ENCODE data around the gene CENPL.
"Not testable (repeated sequence)": the region's sequence is repeated elsewhere in the genome, so short reads cannot be mapped to it uniquely, and the experiment has no call there.

Gene CENPL

DNA sequence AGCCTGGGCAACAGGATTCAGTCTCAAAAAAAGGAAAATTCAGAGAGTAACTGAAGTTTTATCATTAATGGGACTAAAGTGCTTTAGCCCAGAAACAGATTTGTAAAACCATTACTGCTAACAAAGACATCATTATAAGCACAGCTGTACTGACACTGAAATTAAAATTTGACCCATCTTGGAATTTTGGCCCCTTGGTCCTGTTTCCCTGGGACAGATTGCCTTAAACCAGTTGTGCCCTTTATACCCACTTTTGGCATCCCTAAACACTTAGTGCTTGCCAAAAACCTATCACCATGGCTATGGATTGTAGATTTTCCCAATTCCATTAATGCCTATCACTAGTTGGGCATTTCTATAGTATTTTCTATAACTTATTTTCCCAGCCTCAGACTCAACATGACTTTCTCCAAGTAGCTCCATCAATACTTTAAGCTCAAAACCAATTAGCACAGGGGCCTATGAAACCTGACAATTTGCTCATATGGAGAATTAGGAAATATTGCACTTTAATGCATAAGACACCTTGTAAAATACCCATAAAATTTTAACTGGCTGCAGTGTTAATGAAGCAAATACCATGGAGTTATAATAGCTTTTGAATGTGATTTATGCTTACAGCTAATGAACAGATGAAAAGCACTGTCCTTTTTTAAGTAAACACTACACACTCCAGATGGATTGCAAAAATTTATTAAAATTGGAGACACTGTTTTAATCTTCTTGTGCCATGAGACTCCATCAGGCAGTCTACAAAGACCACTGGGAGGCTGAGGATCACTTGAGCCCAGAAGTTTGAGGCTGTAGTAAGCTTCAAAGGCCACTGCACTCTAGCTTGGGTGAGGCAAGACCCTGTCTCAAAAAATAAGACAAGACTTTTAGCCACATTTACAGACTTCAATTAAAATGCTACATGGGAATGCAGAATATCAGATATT, 38.8 kb upstream of the CENPL start:
- peak; percentile 8 for DNase-seq (ENCODE audit: low read depth)
- peak overlapping the region; percentile 83 for H3K4me3 ChIP-seq (ENCODE audit: low read depth, low read length)
- TF ChIP-seq, protein P1, sequence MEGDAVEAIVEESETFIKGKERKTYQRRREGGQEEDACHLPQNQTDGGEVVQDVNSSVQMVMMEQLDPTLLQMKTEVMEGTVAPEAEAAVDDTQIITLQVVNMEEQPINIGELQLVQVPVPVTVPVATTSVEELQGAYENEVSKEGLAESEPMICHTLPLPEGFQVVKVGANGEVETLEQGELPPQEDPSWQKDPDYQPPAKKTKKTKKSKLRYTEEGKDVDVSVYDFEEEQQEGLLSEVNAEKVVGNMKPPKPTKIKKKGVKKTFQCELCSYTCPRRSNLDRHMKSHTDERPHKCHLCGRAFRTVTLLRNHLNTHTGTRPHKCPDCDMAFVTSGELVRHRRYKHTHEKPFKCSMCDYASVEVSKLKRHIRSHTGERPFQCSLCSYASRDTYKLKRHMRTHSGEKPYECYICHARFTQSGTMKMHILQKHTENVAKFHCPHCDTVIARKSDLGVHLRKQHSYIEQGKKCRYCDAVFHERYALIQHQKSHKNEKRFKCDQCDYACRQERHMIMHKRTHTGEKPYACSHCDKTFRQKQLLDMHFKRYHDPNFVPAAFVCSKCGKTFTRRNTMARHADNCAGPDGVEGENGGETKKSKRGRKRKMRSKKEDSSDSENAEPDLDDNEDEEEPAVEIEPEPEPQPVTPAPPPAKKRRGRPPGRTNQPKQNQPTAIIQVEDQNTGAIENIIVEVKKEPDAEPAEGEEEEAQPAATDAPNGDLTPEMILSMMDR (IDR thresholded peaks at IDR 0.05; ENCODE audit: insufficient read depth, low read depth, low read length, missing control alignments): no peak

DNA sequence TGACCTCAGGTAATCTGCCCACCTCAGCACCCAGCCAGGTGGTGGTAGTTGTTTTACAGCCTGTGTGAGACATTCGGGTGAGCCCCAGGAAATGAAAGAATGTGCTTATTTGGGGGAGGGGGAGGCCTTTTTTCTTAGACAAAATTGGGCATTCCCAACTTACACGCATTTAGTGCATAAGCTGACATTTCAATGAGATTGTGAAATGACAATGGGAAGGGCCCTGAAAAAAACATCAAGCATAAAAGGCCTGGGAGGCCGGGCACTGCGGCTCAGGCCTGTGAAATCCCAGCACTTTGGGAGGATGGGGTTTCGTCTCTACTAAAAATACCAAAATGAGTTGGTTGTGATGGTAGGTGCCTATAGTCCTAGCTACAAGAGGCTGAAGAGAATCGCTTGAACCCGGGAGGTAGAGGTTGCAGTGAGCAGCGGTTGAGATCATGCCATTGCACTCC, 38.1 kb upstream of the CENPL start:
- peak; percentile 52 for DNase-seq (ENCODE audit: low read depth)
- TF ChIP-seq, protein P1 (IDR thresholded peaks at IDR 0.05; ENCODE audit: insufficient read depth, low read depth, low read length, missing control alignments): no peak
- H3K4me3 ChIP-seq (ENCODE audit: low read depth, low read length): no peak overlapping the region

DNA sequence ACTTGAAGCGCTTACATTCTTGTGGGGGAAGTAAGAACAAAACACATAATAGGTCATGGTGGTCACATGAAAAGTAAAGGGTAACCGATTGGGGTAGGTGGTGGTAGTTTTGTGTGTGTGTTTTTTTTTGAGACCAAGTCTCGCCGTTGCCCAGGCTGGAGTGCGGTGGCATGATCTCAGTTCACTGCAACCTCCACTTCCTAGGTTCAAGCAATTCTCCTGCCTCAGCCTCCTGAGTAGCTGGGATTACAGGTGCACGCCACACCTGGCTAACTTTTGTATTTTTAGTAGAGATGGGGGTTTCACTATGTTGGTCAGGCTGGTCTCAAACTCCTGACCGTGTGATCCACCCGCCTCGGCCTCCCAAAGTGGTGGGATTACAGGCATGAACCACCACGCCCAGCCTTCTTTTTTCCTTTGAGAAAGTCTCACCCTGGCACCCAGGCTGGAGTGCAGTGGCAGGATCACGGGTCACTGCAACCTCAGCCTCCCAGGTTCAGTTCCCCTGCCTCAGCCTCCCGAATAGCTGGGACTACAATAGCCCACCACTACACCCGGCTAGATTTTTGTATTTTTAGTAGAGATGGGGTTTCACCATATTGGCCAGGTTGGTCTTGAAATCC, 37.6 kb upstream of the CENPL start:
- DNase-seq (ENCODE audit: low read depth): peak; percentile 67
- H3K4me3 ChIP-seq (ENCODE audit: low read depth, low read length): not testable (repeated sequence)

DNA sequence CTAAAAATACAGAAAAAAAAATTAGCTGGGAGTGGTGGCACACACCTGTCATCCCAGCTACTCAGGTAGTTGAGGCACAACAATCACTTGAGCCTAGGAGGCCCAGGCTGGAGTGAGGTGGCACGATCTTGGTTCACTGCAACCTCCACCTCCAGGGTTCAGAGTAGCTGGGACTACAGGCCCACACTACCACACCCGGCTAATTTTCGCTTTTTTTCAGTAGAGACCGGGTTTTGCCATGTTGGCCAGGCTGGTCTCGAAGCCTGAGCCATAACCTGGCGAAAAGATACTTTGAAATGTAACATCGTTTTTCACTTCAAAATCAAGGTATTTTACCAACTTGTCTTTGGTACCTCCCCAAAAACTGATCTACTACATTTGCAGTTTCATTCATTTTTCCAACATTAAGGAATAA, 37.1 kb upstream of the CENPL start:
- DNase-seq (ENCODE audit: low read depth): peak; percentile 70
- no peak overlapping the region for H3K4me3 ChIP-seq (ENCODE audit: low read depth, low read length)
- TF ChIP-seq, protein P1 (IDR thresholded peaks at IDR 0.05; ENCODE audit: insufficient read depth, low read depth, low read length, missing control alignments): no peak

DNA sequence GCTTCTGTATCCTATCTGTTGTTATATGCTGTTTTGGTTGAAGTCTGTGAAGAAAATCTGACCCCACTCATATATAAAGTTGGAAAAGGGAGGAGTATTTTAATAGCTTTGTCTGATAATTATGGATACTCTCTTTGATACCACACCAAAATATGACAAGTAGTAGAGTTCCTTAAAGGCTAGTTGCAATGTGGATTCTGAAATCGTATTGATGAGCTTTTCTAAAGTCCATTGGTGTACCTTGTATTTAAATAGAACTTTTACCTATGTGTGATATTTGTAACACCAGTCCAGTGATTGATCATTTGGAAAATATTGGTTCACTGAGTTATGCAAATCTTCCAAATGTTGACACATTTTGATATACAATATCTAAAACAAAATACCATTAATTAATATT, 35.4 kb upstream of the CENPL start:
- TF ChIP-seq, protein P1 (IDR thresholded peaks at IDR 0.05; ENCODE audit: insufficient read depth, low read depth, low read length, missing control alignments): no peak

DNA sequence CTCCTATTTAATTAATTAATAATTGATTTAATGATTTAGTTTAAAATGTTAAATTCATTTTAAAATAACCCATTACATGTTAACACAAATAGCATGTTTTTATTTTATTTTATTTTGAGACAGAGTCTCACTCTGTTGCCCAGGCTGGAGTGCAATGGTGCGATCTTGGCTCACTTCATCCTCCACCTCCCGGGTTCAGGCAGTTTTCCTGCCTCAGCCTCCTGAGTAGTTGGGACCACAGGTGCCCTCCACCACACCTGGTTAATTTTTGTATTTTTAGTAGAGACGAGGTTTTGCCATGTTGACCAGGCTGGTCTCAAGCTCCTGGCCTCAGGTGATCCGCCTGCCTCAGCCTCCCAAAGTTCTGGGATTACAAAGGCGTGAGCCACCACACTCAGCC, 34.9 kb upstream of the CENPL start:
- not testable (repeated sequence) for DNase-seq (ENCODE audit: low read depth); H3K4me3 ChIP-seq (ENCODE audit: low read depth, low read length)

More for the DNA sequence above, 35.4 kb upstream of the CENPL start:
- DNase-seq (ENCODE audit: low read depth): no peak
- no peak overlapping the region for H3K4me3 ChIP-seq (ENCODE audit: low read depth, low read length)

DNA sequence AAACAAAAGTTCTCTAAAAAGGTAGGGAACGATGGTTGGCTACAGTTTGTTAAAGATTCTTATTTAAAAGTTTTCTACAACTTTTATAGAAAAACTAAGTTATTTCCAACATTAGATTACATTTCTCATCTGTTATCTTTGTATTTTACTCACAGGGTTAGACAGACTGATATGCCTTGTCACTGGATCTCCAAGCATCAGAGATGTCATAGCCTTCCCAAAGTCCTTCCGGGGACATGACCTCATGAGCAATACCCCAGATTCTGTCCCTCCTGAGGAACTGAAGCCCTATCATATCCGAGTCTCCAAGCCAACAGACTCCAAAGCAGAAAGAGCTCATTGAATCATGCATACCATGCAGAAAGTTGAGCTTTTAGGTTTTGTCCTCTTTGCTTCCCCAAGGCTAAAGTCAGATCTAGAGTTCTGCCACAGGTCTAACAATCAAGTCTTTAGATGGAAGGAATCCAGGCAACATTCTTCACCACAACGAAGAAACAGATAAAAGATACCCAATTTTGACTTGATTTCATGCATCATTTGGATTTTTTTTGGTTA, 32.8 kb upstream of the CENPL start:
- no peak overlapping the region for H3K4me3 ChIP-seq (ENCODE audit: low read depth, low read length)
- TF ChIP-seq, protein P1 (IDR thresholded peaks at IDR 0.05; ENCODE audit: insufficient read depth, low read depth, low read length, missing control alignments): no peak
- no peak for DNase-seq (ENCODE audit: low read depth)

Data from GM12865 (cell line).